ENCODE data around the gene ULK1.

Gene ULK1

DNA sequence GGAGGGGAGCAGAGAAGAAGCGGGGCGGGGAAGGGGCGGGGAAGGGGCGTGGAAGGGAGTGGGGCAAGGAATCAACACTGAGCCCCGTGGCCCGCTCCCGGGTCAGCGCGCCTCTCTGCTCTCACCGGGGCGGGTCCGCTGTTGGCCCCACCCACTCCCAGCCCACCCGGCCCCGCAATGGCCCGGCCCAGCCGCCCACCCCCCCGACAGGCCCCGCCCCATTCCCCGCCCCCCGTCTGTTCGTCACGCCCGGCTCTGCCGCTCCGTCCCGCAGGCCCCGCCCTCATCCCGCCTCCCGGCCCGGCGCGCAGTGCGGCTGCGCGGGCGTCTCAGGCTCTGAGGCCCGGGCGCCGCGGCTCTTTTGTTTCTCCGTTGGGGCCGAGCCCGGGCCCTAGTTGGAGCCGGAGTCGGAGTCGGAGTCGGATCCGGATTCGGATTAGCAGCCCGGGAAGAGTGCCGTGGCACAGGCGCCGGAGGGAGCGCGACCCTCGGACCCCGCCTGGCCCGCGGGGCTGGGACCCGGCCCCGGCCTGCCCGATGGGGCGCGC lies at the start of gene ULK1:
Gene ULK1 (plus strand): TSS at position 310 of the 548 bp plus-strand sequence. CDS start 380 bp downstream, outside the sequence.
- DNase-seq (ENCODE audit: low read depth in 2 of 2): peak; percentile 74 to 75

GRCh38 chr12:131844656-131845055 lies 49.8 kb upstream of the ULK1 start:
- DNase-seq (ENCODE audit: low read depth in 2 of 2): no peak

DNA sequence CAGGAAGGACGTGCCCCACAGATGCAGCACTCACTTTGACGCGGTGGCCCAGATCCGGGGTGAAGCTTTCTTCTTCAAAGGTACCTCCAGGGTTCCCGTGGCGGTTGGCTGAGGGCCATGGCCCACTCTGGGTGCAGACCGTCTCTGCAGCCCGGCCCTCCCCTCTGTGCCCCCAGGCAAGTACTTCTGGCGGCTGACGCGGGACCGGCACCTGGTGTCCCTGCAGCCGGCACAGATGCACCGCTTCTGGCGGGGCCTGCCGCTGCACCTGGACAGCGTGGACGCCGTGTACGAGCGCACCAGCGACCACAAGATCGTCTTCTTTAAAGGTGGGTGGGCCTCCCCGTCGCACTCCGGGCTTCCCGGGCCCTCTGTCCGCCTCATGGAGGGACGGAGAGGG lies 49.3 kb upstream of the ULK1 start:
- no peak for DNase-seq (ENCODE audit: low read depth in 2 of 2)

DNA sequence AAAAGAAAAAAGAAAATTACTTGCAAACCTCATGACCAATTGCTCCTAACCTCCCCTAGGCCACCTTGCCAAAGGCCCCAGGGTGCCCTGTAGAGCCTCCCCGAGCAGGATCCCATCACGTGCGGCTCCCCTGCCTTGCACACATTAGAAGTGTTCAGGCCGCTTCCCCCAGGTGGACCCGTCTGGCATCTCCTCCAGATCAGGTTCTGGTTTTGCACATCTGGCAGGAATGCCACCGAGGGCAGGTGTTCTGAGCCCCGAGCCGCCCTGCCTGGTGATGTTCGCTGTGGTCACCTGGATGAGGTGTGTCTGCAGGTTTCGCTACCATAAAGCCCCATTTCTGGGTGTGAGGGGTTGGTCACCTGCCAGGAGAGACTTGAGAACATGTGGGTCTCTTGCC lies 47.0 kb upstream of the ULK1 start:
- DNase-seq (ENCODE audit: low read depth in 2 of 2): no peak

DNA sequence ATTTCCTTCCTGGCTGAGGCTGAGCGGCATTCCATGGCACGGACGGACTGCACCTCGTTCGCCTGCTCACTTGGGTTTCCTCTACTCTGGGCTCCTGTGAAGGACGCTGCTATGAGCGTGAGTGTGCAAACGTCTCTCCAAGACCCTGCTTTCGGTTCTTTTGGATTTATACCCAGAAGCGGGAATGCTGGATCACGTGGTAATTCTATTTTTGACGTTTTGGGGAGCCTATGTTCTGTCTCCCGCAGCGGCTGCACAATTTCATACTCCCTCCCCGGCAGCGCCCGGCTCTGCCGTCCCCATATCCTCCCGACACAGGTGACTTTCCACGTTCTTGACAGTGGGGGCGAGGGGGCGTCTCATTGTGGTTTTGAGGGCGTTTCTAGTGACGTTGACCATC lies 45.7 kb upstream of the ULK1 start:
- DNase-seq (ENCODE audit: low read depth in 2 of 2): no peak

DNA sequence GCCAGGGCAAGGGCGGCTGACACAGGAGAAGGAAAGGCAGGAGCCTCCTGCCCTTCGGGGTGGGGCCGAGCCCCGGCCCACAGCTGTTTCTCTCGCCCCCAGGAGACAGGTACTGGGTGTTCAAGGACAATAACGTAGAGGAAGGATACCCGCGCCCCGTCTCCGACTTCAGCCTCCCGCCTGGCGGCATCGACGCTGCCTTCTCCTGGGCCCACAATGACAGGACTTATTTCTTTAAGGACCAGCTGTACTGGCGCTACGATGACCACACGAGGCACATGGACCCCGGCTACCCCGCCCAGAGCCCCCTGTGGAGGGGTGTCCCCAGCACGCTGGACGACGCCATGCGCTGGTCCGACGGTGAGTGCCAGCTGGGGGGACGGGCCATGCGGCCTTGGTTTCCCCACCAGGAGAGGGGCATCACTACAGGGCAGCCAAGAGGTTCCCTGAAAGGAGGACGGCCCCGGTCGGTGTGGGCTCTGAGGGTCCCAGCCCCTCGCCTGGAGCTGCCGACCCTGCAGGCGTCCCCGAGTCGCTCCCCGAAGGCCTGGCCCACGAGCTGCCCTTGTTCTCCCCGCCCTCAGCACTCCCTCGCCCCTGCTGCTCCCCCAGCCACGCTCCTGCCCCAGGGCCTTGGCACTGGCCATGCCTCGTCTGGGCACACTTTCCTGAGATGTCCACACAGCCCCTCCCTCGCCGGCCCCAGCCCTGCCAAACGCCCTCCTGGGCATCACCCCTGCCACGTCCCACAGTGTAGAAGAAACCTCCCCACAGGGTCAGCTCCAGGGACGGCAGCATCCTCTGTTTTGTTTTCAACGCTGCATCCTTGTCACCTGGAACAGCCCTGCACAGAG lies 44.5 kb upstream of the ULK1 start:
- DNase-seq (ENCODE audit: low read depth in 2 of 2): no peak

- no peak for DNase-seq (ENCODE audit: low read depth in 2 of 2)
These were observed 43.4 kb upstream of the ULK1 start for GRCh38 chr12:131850856-131851559.

- DNase-seq (ENCODE audit: low read depth in 2 of 2): no peak
These were observed 42.5 kb upstream of the ULK1 start for GRCh38 chr12:131851741-131852550.

- DNase-seq (ENCODE audit: low read depth in 2 of 2): no peak
These were observed 41.7 kb upstream of the ULK1 start for GRCh38 chr12:131852551-131853299.

GRCh38 chr12:131853832-131854797 lies 40.3 kb upstream of the ULK1 start:
- no peak for DNase-seq (ENCODE audit: low read depth in 2 of 2)

DNA sequence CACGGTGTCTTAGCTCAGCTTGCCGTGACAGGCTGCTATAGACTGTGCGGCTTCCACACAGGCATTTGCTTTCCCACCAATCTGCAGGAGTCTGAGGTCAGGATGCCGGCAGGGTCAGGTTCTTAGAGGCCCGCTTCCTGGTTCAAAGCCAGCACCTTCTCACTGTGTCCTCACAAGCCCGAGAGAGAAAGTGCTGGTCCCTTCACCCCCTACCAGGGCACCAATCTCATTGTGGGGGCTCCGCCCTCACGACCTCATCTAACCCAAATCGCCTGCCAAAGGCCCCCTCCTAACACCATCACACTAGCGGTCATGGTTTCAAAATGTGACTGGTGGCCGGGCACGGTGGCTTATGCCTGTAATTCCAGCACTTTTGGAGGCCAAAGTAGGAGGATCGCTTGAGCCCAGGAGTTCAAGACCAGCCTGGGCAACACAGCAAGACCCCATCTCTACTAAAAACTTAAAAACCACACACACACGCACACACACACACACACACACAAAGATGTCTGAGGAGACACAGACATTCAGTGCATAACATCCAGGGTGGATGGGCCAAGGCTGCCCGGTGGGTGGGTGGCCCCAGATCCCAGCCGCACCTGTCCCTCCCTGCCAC lies 39.5 kb upstream of the ULK1 start:
- no peak for DNase-seq (ENCODE audit: low read depth in 2 of 2)

DNA sequence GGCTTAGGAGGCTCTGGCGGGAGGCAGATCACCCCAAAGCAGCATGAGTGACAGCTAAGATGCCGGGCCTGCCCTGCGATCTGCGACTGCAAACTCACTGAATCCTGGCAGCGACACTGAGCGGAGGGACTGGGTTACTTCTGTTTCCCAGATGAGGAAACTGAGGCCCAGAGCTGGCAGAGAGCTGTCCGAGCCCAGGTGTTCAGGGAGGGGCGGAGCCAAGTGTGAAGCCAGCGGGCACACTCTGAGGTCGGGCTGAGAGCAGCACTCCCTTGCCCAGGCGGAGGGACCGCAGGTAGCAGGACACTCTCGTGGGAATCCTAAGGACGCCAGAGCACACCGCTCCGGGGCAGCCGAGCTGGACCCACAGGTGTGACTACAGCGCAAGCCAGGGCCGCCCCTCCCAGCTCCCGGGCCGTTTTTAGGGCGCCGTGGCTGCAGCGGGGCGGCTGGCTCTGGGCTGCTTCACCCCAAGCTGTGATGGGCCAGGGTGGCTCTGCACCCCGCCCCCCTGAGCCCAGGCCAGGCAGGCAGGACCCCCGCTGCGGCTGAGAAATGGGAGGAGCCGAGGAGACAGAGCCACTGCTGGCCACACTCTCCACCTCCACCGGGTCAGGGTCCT lies 38.8 kb upstream of the ULK1 start:
- no peak for DNase-seq (ENCODE audit: low read depth in 2 of 2)

DNA sequence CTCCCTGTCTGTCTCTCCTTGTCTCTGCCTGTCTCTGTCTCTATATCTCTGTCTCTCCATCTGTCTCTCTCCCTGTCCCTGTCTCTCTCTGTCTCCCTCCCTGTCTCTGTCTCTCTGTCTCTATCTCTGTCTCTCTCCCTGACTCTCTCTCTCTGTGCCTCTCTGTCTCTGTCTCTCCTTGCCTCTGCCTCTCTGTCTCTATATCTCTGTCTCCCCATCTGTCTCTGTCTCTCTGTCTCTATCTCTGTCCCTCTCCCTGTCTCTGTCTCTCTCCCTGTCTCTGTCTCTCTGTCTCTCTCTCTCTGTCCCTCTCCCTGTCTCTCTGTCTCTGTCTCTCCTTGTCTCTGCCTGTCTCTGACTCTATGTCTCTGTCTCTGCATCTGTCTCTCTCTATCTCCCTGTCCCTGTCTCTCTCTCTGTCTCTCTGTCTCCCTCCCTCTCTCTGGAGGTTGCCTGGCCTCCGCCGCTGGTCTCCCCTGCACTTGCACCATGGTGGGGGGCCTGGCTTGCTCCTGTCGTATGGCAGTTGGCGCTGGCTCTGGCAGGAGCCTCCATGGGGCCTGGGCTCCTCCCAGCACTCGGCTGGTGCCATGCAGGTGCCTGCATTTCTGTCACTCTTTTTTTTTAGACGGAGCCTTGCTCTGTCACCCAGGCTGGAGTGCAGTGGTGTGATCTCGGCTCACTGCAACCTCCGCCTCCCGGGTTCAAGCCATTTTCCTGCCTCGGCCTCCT lies 37.9 kb upstream of the ULK1 start:
- DNase-seq (ENCODE audit: low read depth in 2 of 2): no peak

GRCh38 chr12:131857908-131858850 lies 36.2 kb upstream of the ULK1 start:
- DNase-seq (ENCODE audit: low read depth in 2 of 2): no peak

- no peak for DNase-seq (ENCODE audit: low read depth in 2 of 2)
These were observed 33.8 kb upstream of the ULK1 start for GRCh38 chr12:131860472-131861260.

DNA sequence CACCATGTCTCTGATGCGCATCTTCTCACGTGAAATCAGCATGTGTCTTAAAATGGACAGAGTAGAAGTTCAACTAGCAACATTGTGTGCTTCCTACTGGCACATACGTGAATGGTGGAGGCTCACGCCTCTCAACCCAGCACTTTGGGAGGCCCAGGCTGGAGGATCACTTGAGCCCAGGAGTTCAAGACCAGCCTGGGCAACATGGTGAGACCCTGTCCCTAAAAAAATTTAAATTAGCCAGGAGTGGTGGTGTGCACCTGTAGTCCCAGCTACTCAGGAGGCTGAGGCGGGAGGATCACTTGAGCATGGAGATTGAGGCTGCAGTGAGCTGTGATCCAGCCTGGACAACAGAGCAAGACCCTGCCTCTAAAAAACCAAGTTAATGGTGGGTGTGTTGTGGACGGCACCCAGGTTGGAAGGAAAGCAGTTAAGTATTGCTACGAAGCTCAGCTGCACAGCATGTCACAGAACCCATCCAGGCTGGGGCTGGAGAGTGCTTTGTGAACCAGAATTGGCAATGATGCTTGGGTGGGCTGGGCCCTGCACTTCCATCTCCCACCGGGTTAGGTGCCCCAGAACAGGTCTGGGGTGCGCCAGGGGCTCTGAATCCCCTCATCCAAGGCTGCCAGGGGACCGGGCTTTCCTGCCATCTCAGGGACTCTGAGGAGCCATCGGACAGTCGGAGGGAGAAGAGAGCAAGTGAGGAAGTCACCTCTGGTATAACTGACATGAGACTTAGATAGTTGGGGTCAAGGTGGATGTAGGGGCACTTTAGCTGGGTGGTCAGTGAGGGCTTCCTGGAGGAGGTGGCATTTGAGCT lies 33.0 kb upstream of the ULK1 start:
- no peak for DNase-seq (ENCODE audit: low read depth in 2 of 2)
